GM19023 (cell line): Measurements from ENCODE around the gene NAT10.
"Not testable (repeated sequence)": the region's sequence is repeated elsewhere in the genome, so short reads cannot be mapped to it uniquely, and the experiment has no call there.

Experiments
- ATAC-seq: cut with Tn5 transposase; IDR thresholded peaks from one replicate; pipeline ENCODE4 v1.9.1; 2021; ENCODE audit warnings: mild to moderate bottlenecking, moderate library complexity; ENCODE audit not compliant: unreplicated experiment

Gene NAT10

GRCh38 chr11:34105079-34105956, at the start of gene NAT10:
Gene NAT10 (plus strand): TSS chr11:34105629. CDS start chr11:34108226, 2,597 bp downstream.
- ATAC-seq: peak; percentile 94

GRCh38 chr11:34056672-34057071, 48.8 kb upstream of the NAT10 start:
- no peak for ATAC-seq

GRCh38 chr11:34063061-34063795, 42.2 kb upstream of the NAT10 start:
- ATAC-seq: no peak

GRCh38 chr11:34064291-34064690, 41.1 kb upstream of the NAT10 start:
- ATAC-seq: no peak

GRCh38 chr11:34065505-34066203, 39.8 kb upstream of the NAT10 start:
- ATAC-seq: no peak

GRCh38 chr11:34066766-34067165, 38.7 kb upstream of the NAT10 start:
- ATAC-seq: not testable (repeated sequence)

- ATAC-seq: no peak
These were observed 37.9 kb upstream of the NAT10 start for GRCh38 chr11:34067383-34068065.

GRCh38 chr11:34068111-34068510, 37.3 kb upstream of the NAT10 start:
- no peak for ATAC-seq

GRCh38 chr11:34071306-34071705, 34.1 kb upstream of the NAT10 start:
- not testable (repeated sequence) for ATAC-seq

- ATAC-seq: no peak
These were observed 33.4 kb upstream of the NAT10 start for GRCh38 chr11:34072041-34072440.

GRCh38 chr11:34072832-34073231, 32.6 kb upstream of the NAT10 start:
- no peak for ATAC-seq

- ATAC-seq: no peak
These were observed 31.0 kb upstream of the NAT10 start for GRCh38 chr11:34074391-34074790.

GRCh38 chr11:34075178-34075820, 30.1 kb upstream of the NAT10 start:
- ATAC-seq: no peak

GRCh38 chr11:34080609-34081008, 24.8 kb upstream of the NAT10 start:
- no peak for ATAC-seq

GRCh38 chr11:34084637-34085036, 20.8 kb upstream of the NAT10 start:
- ATAC-seq: no peak

GRCh38 chr11:34086554-34087283, 18.7 kb upstream of the NAT10 start:
- no peak for ATAC-seq

GRCh38 chr11:34091825-34092224, 13.6 kb upstream of the NAT10 start:
- ATAC-seq: no peak

GRCh38 chr11:34094900-34095299, 10.5 kb upstream of the NAT10 start:
- not testable (repeated sequence) for ATAC-seq

- no peak for ATAC-seq
These were observed 6.6 kb upstream of the NAT10 start for GRCh38 chr11:34098813-34099212.

- no peak for ATAC-seq
These were observed 750 bp upstream of the NAT10 start for GRCh38 chr11:34104680-34105078.
